MCF 10A (cell line): Measurements from ENCODE around the gene PLD5. TPM values are rescaled to one million over a fixed set of nuclear protein-coding genes. Genes with fewer than 3 reads are reported as not detected.
"Not testable (repeated sequence)": the region's sequence is repeated elsewhere in the genome, so short reads cannot be mapped to it uniquely, and the experiment has no call there.

Experiments
- BruUV-seq: library from RNA; stranded (reverse); fragments of 400-500 nt; replicated peaks from 2 replicates; lab custom pipeline; 2021; lab: Mats Ljungman, UMichigan
- CTCF ChIA-PET: fragments of 300-600 bp; sonication (Branson Sonifier 250); formaldehyde crosslinking; extraction: SDS; loops from one replicate; lab custom pipeline; 2021; ENCODE audit warnings: antibody characterized with exemption, inconsistent platforms; lab: Yijun Ruan, JAX
- POLR2A ChIA-PET: fragments of 300-600, 350-650 bp; sonication (Branson Sonifier 250); formaldehyde crosslinking; extraction: SDS; loops from one replicate; lab custom pipeline; 2020; ENCODE audit warnings: antibody characterized with exemption, inconsistent platforms; lab: Yijun Ruan, JAX
- DNase-seq: peaks from one replicate; pipeline ENCODE4 v3.0.0-alpha.2; 2018; ENCODE audit not compliant: unreplicated experiment
- H3K27ac Mint-ChIP-seq: one replicate; pipeline ENCODE4 v1.8.0; 2022; ENCODE audit warnings: mild to moderate bottlenecking, low read depth, mixed read lengths; ENCODE audit not compliant: unreplicated experiment
- H3K27me3 Mint-ChIP-seq: one replicate; pipeline ENCODE4 v1.8.0; 2022; ENCODE audit warnings: mixed read lengths; ENCODE audit not compliant: insufficient read depth, unreplicated experiment
- H3K36me3 Mint-ChIP-seq: one replicate; pipeline ENCODE4 v1.8.0; 2022; ENCODE audit warnings: mild to moderate bottlenecking, moderate library complexity, mixed read lengths; ENCODE audit not compliant: insufficient read depth, unreplicated experiment
- H3K4me1 Mint-ChIP-seq: one replicate; pipeline ENCODE4 v1.8.0; 2022; ENCODE audit warnings: mixed read lengths; ENCODE audit not compliant: insufficient read depth, unreplicated experiment
- H3K4me3 Mint-ChIP-seq: one replicate; pipeline ENCODE4 v1.8.0; 2022; ENCODE audit warnings: mild to moderate bottlenecking, moderate library complexity, mixed read lengths; ENCODE audit not compliant: unreplicated experiment
- H3K9me3 Mint-ChIP-seq: one replicate; pipeline ENCODE4 v1.8.0; 2022; ENCODE audit warnings: mixed read lengths; ENCODE audit not compliant: unreplicated experiment
- intact Hi-C: fragments of 100-400 bp; cut with micrococcal nuclease; formaldehyde crosslinking; loops from 2 replicates; pipeline ENCODE4 v1.14.1; 2022
- total RNA-seq: library from RNA; stranded (reverse); gene quantifications from 2 replicates; pipeline ENCODE4 v1.2.3, GENCODE V29; 2022
- TF ChIP-seq, protein P1 (sequence below): fragments of 200-600 bp; IDR thresholded peaks from one replicate; pipeline ENCODE4 v1.8.0; 2022; ENCODE audit warnings: antibody characterized with exemption, mild to moderate bottlenecking; ENCODE audit not compliant: unreplicated experiment

Gene PLD5
- total RNA-seq, 1 experiment from 2014 or later = 18.3 TPM

- peak; percentile 96 for DNase-seq
- no peaks in the 10 kb centered on the region for H3K9me3 Mint-ChIP-seq
- BruUV-seq = no TSS peak
- H3K36me3 Mint-ChIP-seq = no peaks in the 10 kb centered on the region
- ChIA-PET CTCF (interaction anchor here (0.7 to 1.0 kb wide), 2 partner anchors 64 to 500 kb away, joined by 3 read pairs; no protein-coding TSS in a partner anchor), POLR2A (interaction anchor here (0.9 to 2.0 kb wide), 6 partner anchors 10 to 27 kb away, joined by 3 to 11 read pairs (median 4); no protein-coding TSS in a partner anchor)
- H3K4me1 Mint-ChIP-seq = peaks cover 28% of the 10 kb centered on the region
- intact Hi-C loops = loop anchor here (2.0 kb wide), 1 partner anchor 19 kb away; no protein-coding TSS in a partner anchor
- H3K27me3 Mint-ChIP-seq = no peaks in the 10 kb centered on the region
- peak overlapping the region; percentile 40 for H3K27ac Mint-ChIP-seq
- H3K4me3 Mint-ChIP-seq = no peak overlapping the region
- TF ChIP-seq, protein P1, sequence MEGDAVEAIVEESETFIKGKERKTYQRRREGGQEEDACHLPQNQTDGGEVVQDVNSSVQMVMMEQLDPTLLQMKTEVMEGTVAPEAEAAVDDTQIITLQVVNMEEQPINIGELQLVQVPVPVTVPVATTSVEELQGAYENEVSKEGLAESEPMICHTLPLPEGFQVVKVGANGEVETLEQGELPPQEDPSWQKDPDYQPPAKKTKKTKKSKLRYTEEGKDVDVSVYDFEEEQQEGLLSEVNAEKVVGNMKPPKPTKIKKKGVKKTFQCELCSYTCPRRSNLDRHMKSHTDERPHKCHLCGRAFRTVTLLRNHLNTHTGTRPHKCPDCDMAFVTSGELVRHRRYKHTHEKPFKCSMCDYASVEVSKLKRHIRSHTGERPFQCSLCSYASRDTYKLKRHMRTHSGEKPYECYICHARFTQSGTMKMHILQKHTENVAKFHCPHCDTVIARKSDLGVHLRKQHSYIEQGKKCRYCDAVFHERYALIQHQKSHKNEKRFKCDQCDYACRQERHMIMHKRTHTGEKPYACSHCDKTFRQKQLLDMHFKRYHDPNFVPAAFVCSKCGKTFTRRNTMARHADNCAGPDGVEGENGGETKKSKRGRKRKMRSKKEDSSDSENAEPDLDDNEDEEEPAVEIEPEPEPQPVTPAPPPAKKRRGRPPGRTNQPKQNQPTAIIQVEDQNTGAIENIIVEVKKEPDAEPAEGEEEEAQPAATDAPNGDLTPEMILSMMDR = no peak
Measured at GRCh38 chr1:242225767-242226573, 298.5 kb downstream of the PLD5 start.

DNA sequence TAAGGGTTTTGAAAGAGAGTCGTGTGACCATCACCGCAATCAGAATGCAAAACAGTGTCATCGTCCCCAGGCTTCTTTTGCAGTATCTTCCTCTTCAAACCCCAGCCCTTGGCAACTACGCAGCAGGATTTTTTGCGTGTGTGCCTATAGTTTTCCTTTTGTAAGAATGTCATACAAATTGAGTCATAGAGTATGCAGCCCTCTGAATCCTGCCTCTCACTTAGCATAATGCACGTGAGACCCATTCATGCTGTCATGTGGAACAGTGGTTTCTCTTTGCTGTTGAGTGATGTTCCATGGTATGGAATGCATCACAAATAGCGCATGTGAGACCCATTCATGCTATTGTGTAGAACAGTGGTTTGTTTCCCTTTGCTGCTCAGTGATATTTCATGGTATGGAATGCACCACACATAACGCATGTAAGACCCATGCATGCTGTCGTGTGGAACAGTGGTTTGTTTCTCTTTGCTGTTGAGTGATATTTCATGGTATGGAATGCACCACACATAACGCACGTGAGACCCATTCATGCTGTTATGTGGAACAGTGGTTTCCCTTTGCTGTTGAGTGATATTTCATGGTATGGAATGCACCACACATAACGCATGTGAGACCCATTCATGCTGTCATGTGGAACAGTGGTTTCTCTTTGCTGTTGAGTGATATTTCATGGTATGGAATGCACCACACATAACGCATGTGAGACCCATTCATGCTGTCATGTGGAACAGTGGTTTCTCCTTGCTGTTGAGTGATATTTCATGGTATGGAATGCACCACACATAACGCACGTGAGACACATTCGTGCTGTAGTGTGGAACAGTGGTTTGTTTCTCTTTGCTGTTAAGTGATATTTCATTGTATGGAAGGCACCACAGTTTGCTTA lies 299.4 kb downstream of the PLD5 start:
- BruUV-seq, DNase-seq: not testable (repeated sequence)

DNA sequence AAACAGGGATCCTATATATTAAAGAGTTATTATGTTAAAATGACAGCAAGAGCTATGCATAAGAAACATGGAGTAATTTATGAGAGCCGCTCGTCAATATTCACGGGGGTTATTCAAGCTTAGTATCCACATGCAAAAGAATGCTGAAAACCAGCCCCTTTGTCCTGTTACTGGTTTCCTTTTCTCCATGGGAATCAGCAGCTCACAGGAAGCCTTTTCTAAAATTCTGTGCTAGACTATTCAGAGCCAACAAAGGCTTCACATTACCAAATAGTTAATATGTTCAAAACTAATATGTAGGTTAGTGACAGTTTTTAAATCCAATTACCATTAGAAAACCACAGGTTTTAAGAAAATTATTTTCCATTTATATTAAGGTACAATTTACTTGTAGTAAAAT lies 300.0 kb downstream of the PLD5 start:
- H3K36me3 Mint-ChIP-seq = no peaks in the 10 kb centered on the region
- ChIA-PET CTCF (interaction anchor here (0.5 kb wide), 1 partner anchor 36 kb away, joined by 3 read pairs; no protein-coding TSS in a partner anchor), POLR2A (interaction anchor here (0.8 kb wide), 1 partner anchor 24 kb away, joined by 5 read pairs; no protein-coding TSS in a partner anchor)
- no TSS peak for BruUV-seq
- H3K9me3 Mint-ChIP-seq = no peaks in the 10 kb centered on the region
- no peaks in the 10 kb centered on the region for H3K27me3 Mint-ChIP-seq
- H3K4me3 Mint-ChIP-seq = no peak overlapping the region
- TF ChIP-seq, protein P1 = no peak
- H3K27ac Mint-ChIP-seq = no peak overlapping the region
- H3K4me1 Mint-ChIP-seq = peaks cover 34% of the 10 kb centered on the region
- intact Hi-C loops = loop anchor here (2.0 kb wide), 1 partner anchor 18 kb away; no protein-coding TSS in a partner anchor
- no peak for DNase-seq

More for the DNA sequence above, 299.4 kb downstream of the PLD5 start:
- H3K9me3 Mint-ChIP-seq, H3K36me3 Mint-ChIP-seq, CTCF ChIA-PET, H3K27me3 Mint-ChIP-seq, H3K4me3 Mint-ChIP-seq: not testable (repeated sequence)
- intact Hi-C loops = loop anchor here (2.0 kb wide), 1 partner anchor 18 kb away; no protein-coding TSS in a partner anchor
- Mint-ChIP-seq H3K4me1 (peaks cover 30% of the 10 kb centered on the region), H3K27ac (peak overlapping the region; percentile 40)
- POLR2A ChIA-PET = interaction anchor here (0.8 to 2.0 kb wide), 6 partner anchors 9 to 26 kb away, joined by 3 to 11 read pairs (median 4); no protein-coding TSS in a partner anchor

DNA sequence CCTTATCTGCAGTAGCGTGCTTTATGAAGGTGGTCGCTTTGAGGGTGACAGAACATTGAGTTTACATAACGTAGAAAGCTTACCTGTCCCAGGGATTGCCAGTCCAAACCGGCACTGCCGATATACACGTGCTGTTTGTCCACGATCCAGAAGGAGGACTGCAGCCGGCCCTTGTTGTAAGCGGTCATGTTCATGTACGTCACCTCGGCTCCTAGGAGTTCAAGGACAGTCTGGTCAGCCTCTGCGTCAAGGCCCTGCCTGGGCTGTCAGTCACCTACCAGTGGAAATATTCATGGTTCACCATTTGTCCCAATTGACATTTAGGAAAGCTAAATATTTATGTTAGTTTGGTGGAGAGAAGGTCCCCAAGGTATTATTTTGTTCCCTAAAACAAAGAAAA lies 304.6 kb downstream of the PLD5 start:
- CTCF ChIA-PET = interaction anchor here (1.0 to 2.1 kb wide), 3 partner anchors 8 to 14 kb away, joined by 3 to 6 read pairs (median 6); no protein-coding TSS in a partner anchor
- no peak for DNase-seq
- BruUV-seq = no TSS peak
- intact Hi-C loops = no loop called here
- no peak overlapping the region for H3K4me3 Mint-ChIP-seq
- no peaks in the 10 kb centered on the region for H3K27me3 Mint-ChIP-seq
- no peaks in the 10 kb centered on the region for H3K36me3 Mint-ChIP-seq
- H3K9me3 Mint-ChIP-seq = no peaks in the 10 kb centered on the region
- peak overlapping the region; percentile 18 for H3K27ac Mint-ChIP-seq
- POLR2A ChIA-PET = interaction anchor here (0.7 kb wide), 1 partner anchor 34 kb away, joined by 3 read pairs; no protein-coding TSS in a partner anchor
- peaks cover 18% of the 10 kb centered on the region for H3K4me1 Mint-ChIP-seq
- TF ChIP-seq, protein P1 = no peak
